Activated CD8-positive, alpha-beta T cell treated with anti-CD3 and anti-CD28 coated beads for 36 hours (primary cell): ENCODE measurements around the gene GLCCI1. TPM values are rescaled to one million over a fixed set of nuclear protein-coding genes. Genes with fewer than 3 reads are reported as not detected.

Experiments used
- ATAC-seq: fragments of 200-7000 bp; cut with Tn5 transposase; one replicate; pipeline ENCODE4 v1.10.0; 2021; ENCODE audit warnings: mild to moderate bottlenecking, moderate library complexity
- CTCF ChIA-PET: fragments of 350-600 bp; sonication (Branson Sonifier 250); formaldehyde crosslinking; loops from one replicate; lab custom pipeline; 2021; ENCODE audit warnings: antibody characterized with exemption; lab: Charles Lee
- POLR2A ChIA-PET: fragments of 350-600 bp; sonication (Branson Sonifier 250); formaldehyde crosslinking; loops from one replicate; lab custom pipeline; 2021; ENCODE audit warnings: antibody characterized with exemption; lab: Charles Lee
- DNase-seq: peaks from one replicate; pipeline ENCODE4 v3.0.0-alpha.2; 2020
- H3K27ac Mint-ChIP-seq: one replicate; pipeline ENCODE4 v1.8.0; 2021; ENCODE audit warnings: mild to moderate bottlenecking, mixed read lengths
- H3K27me3 Mint-ChIP-seq: one replicate; pipeline ENCODE4 v1.8.0; 2021; ENCODE audit warnings: mixed read lengths
- H3K36me3 Mint-ChIP-seq: one replicate; pipeline ENCODE4 v1.8.0; 2021; ENCODE audit warnings: low read depth, mixed read lengths
- H3K4me1 Mint-ChIP-seq: one replicate; pipeline ENCODE4 v1.8.0; 2021; ENCODE audit warnings: low read depth, mixed read lengths
- H3K4me3 Mint-ChIP-seq: one replicate; pipeline ENCODE4 v1.8.0; 2021; ENCODE audit warnings: mild to moderate bottlenecking, moderate library complexity, mixed read lengths
- H3K9me3 Mint-ChIP-seq: one replicate; pipeline ENCODE4 v1.8.0; 2021; ENCODE audit warnings: mixed read lengths
- intact Hi-C: fragments of 100-400 bp; cut with micrococcal nuclease; formaldehyde crosslinking; loops from one replicate; pipeline ENCODE4 v1.10.0; 2022
- total RNA-seq, 2 experiments: library from RNA; stranded (reverse); gene quantifications; one replicate each; pipeline ENCODE4 v1.2.3, GENCODE V29; 2021
- TF ChIP-seq, protein P1 (sequence below): fragments of 200-600 bp; IDR thresholded peaks from one replicate; pipeline ENCODE4 v1.8.0; 2022; ENCODE audit warnings: antibody characterized with exemption, mild to moderate bottlenecking

The GLCCI1 gene
- total RNA-seq, 2 experiments from 2014 or later, result 11.3 to 13.0 TPM

DNA sequence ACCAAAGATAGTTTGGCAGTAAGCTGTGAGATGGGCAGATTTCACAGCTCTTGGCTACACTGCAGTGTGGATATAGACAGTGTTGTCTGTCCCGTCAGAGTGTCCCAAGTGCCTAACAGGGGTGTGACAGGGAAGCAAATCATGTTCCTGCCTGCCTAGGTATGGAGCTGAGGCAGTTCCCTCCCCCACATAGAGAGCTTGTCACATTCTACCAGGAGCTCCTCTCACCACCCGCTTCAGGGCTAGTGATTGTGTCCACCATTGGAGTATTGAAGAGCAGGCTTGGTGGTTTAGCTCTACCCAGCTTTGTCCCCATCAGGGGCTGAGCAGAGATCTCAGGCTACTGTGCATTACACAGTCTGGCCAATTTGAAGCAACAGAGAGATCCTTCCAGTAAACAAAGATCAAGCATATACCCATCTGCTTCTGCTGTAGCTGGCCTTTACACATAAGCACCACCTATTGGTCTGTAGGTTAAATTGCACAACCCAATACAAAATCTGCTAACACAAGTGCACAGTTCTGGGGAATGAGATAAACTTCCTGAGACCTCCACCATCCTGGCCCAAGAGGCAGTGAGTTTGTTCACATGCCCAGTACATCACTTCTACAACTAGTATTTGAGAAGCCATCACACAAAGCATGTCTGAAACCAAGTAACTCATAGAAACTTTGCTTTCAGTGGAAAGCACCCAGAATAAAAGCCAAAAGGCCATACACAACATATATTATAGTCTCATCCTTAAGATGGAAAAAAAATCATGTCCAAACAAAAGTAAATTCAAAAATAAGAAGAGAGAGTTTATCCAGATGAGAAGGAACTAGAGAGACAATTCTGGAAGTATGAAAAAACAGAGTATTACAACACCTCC, 67.3 kb downstream of the GLCCI1 start:
- peaks cover 8% of the 10 kb centered on the region for H3K9me3 Mint-ChIP-seq
- ChIA-PET CTCF (interaction anchor here (0.8 to 2.7 kb wide), 17 partner anchors 11 to 355 kb away, joined by 3 to 19 read pairs (median 3); no protein-coding TSS in a partner anchor), POLR2A (interaction anchor here (1.1 to 1.4 kb wide), 2 partner anchors 19 to 20 kb away, joined by 3 to 4 read pairs; no protein-coding TSS in a partner anchor)
- H3K4me3 Mint-ChIP-seq, result no peak overlapping the region
- ATAC-seq (peak; percentile 86), DNase-seq (no peak)
- peaks cover 17% of the 10 kb centered on the region for H3K36me3 Mint-ChIP-seq
- peak overlapping the region; percentile 27 for H3K27ac Mint-ChIP-seq
- no peaks in the 10 kb centered on the region for H3K27me3 Mint-ChIP-seq
- TF ChIP-seq, protein P1, sequence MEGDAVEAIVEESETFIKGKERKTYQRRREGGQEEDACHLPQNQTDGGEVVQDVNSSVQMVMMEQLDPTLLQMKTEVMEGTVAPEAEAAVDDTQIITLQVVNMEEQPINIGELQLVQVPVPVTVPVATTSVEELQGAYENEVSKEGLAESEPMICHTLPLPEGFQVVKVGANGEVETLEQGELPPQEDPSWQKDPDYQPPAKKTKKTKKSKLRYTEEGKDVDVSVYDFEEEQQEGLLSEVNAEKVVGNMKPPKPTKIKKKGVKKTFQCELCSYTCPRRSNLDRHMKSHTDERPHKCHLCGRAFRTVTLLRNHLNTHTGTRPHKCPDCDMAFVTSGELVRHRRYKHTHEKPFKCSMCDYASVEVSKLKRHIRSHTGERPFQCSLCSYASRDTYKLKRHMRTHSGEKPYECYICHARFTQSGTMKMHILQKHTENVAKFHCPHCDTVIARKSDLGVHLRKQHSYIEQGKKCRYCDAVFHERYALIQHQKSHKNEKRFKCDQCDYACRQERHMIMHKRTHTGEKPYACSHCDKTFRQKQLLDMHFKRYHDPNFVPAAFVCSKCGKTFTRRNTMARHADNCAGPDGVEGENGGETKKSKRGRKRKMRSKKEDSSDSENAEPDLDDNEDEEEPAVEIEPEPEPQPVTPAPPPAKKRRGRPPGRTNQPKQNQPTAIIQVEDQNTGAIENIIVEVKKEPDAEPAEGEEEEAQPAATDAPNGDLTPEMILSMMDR, result peak; percentile 18
- intact Hi-C loops, result no loop called here
- peaks cover 20% of the 10 kb centered on the region for H3K4me1 Mint-ChIP-seq

- Mint-ChIP-seq H3K9me3 (peaks cover 5% of the 10 kb centered on the region), H3K4me1 (peaks cover 23% of the 10 kb centered on the region), H3K4me3 (no peak overlapping the region), H3K36me3 (peaks cover 19% of the 10 kb centered on the region), H3K27me3 (no peaks in the 10 kb centered on the region), H3K27ac (no peak overlapping the region)
- TF ChIP-seq, protein P1, result no peak
- DNase-seq (no peak), ATAC-seq (no peak)
- ChIA-PET CTCF (interaction anchor here (2.7 kb wide), 1 partner anchor 356 kb away, joined by 19 read pairs; no protein-coding TSS in a partner anchor), POLR2A (interaction anchor here (0.6 to 1.3 kb wide), 2 partner anchors 19 to 173 kb away, joined by 3 read pairs; no protein-coding TSS in a partner anchor)
- intact Hi-C loops, result no loop called here
Measured at GRCh38 chr7:8037151-8037550, 68.6 kb downstream of the GLCCI1 start.

DNA sequence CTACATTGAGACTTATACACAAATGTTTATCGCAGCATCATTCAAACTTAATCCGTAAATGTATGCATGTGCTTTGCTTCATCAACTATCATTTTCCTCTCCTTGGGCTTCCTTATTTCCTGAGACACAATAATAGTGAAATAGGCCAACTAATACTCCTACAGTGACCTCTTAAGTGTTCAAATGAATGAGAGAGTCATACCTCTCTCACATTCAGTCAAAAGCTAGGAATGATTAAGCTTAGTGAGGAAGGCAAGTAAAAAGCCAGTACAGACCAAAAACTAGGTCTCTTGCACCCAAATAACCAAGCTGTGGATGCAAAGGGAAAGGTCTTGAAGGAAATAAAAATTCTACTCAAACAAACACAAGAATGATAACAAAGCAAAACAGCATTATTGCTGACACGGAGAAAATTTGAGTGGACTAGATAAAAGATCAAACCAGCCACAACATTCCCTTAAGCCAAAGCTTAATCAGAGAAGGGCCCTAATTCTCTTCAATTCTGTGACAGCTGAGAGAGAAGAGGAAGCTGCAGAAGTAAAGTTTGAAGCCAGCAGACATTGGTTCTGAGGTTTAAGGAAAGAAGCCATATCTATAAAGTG, 72.3 kb downstream of the GLCCI1 start:
- TF ChIP-seq, protein P1, result no peak
- H3K27me3 Mint-ChIP-seq, result no peaks in the 10 kb centered on the region
- H3K4me3 Mint-ChIP-seq, result no peak overlapping the region
- peaks cover 36% of the 10 kb centered on the region for H3K36me3 Mint-ChIP-seq
- ChIA-PET POLR2A (no interaction called here), CTCF (interaction anchor here (0.7 to 1.8 kb wide), 2 partner anchors 117 to 359 kb away, joined by 3 to 7 read pairs; no protein-coding TSS in a partner anchor)
- intact Hi-C loops, result no loop called here
- ATAC-seq, result no peak
- H3K27ac Mint-ChIP-seq, result no peak overlapping the region
- H3K9me3 Mint-ChIP-seq, result peaks cover 5% of the 10 kb centered on the region
- no peak for DNase-seq
- peaks cover 33% of the 10 kb centered on the region for H3K4me1 Mint-ChIP-seq

GRCh38 chr7:8042796-8043535, 74.4 kb downstream of the GLCCI1 start:
- TF ChIP-seq, protein P1, result no peak
- POLR2A ChIA-PET, result no interaction called here
- H3K27me3 Mint-ChIP-seq, result no peaks in the 10 kb centered on the region
- H3K36me3 Mint-ChIP-seq, result peaks cover 19% of the 10 kb centered on the region
- H3K4me1 Mint-ChIP-seq, result peaks cover 44% of the 10 kb centered on the region
- ATAC-seq, result no peak
- DNase-seq, result no peak
- CTCF ChIA-PET, result no interaction called here
- H3K9me3 Mint-ChIP-seq, result no peaks in the 10 kb centered on the region
- intact Hi-C loops, result no loop called here
- H3K4me3 Mint-ChIP-seq, result no peak overlapping the region
- no peak overlapping the region for H3K27ac Mint-ChIP-seq
